Astrocyte (in vitro differentiated cells and primary cell): Measurements from ENCODE around the gene HSF5.

Experiments used
- EZH2 ChIP-seq: IDR thresholded peaks from 2 replicates; pipeline ENCODE4 v1.6.1; 2012; ENCODE audit warnings: mild to moderate bottlenecking, low read length, inconsistent platforms; ENCODE audit not compliant: insufficient read depth
- TF ChIP-seq, protein P1 (sequence below): IDR thresholded peaks from 2 replicates; pipeline ENCODE4 v1.5.1; 2011; ENCODE audit warnings: low read depth, mild to moderate bottlenecking, inconsistent platforms, low read length, moderate library complexity; ENCODE audit not compliant: insufficient read depth

DNA sequence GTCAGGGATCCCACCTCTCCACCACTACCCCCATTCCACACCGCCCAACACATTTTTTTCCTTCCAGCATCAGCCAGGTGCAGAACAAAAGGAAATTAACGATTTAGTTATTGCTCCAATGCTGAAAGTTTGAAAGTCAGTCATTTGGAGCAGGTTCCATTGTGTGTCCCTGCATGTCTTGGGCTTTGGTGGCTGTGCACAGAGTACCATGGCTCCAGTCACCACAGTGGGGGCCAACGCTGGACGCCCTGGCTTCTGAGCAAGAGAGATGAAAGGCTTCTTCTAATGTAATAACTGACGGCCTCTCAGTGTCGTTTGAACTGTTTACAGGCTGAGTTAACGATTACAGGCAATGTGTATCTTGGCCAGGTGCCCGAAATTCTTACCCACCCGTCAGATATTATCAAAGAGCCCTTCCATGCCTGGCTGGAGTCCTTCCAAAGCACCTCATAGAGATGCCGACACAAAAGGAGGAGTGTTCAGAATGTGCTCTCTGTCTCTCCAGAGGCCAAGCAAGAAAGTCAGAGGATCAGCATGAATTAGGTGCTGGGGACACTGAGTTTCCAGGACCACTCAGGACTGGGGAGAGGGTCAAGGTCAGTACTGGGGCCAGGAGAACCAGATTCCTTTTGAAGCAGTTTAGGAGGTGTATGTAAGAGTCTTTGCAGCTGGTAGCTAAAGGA lies 96.8 kb downstream of the HSF5 start:
- TF ChIP-seq, protein P1, sequence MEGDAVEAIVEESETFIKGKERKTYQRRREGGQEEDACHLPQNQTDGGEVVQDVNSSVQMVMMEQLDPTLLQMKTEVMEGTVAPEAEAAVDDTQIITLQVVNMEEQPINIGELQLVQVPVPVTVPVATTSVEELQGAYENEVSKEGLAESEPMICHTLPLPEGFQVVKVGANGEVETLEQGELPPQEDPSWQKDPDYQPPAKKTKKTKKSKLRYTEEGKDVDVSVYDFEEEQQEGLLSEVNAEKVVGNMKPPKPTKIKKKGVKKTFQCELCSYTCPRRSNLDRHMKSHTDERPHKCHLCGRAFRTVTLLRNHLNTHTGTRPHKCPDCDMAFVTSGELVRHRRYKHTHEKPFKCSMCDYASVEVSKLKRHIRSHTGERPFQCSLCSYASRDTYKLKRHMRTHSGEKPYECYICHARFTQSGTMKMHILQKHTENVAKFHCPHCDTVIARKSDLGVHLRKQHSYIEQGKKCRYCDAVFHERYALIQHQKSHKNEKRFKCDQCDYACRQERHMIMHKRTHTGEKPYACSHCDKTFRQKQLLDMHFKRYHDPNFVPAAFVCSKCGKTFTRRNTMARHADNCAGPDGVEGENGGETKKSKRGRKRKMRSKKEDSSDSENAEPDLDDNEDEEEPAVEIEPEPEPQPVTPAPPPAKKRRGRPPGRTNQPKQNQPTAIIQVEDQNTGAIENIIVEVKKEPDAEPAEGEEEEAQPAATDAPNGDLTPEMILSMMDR, result no peak
- no peak for TF ChIP-seq EZH2
